Astrocyte (in vitro differentiated cells and primary cell): ENCODE results near the gene PLXNB1. TPM values are rescaled to one million over a fixed set of nuclear protein-coding genes. Genes with fewer than 3 reads are reported as not detected.

Source experiments
- DNase-seq: peaks from one replicate; pipeline ENCODE4 v3.0.0-alpha.2; 2010; ENCODE audit warnings: low read depth
- FAIRE-seq: peaks from 2 replicates; lab custom pipeline; 2011; peaks lifted over from hg19 to GRCh38; lab: Jason Lieb, UNC
- H2AFZ ChIP-seq: 2 replicates; pipeline ENCODE4 v1.6.0; 2012; ENCODE audit warnings: low read depth, low read length, inconsistent platforms
- H3K27ac ChIP-seq: 2 replicates; pipeline ENCODE4 v1.5.1; 2011; ENCODE audit warnings: low read depth, low read length, inconsistent platforms
- H3K27me3 ChIP-seq: 2 replicates; pipeline ENCODE4 v1.6.0; 2011; ENCODE audit warnings: low read length, inconsistent platforms; ENCODE audit not compliant: insufficient read depth
- H3K36me3 ChIP-seq: 2 replicates; pipeline ENCODE4 v1.5.1; 2011; ENCODE audit warnings: low read length, inconsistent platforms; ENCODE audit not compliant: insufficient read depth
- H3K4me1 ChIP-seq: 2 replicates; pipeline ENCODE4 v1.5.1; 2011; ENCODE audit warnings: low read length, inconsistent platforms; ENCODE audit not compliant: insufficient read depth
- H3K4me2 ChIP-seq: 2 replicates; pipeline ENCODE4 v1.6.0; 2012; ENCODE audit warnings: low read length, inconsistent platforms
- H3K4me3 ChIP-seq: 2 replicates; pipeline ENCODE4 v1.5.1; 2011; ENCODE audit warnings: low read depth, mild to moderate bottlenecking, low read length, inconsistent platforms; ENCODE audit not compliant: insufficient read depth
- H3K79me2 ChIP-seq: 2 replicates; pipeline ENCODE4 v1.6.0; 2012; ENCODE audit warnings: mild to moderate bottlenecking, low read length, inconsistent platforms; ENCODE audit not compliant: insufficient read depth
- H3K9ac ChIP-seq: 2 replicates; pipeline ENCODE4 v1.6.0; 2012; ENCODE audit warnings: mild to moderate bottlenecking, low read length, inconsistent platforms
- H3K9me3 ChIP-seq: 2 replicates; pipeline ENCODE4 v1.5.1; 2012; ENCODE audit warnings: low read depth, mild to moderate bottlenecking, low read length, inconsistent platforms; ENCODE audit not compliant: insufficient read depth
- H4K20me1 ChIP-seq: 2 replicates; pipeline ENCODE4 v1.6.0; 2012; ENCODE audit warnings: low read length, inconsistent platforms; ENCODE audit not compliant: insufficient read depth
- H3K27ac Mint-ChIP-seq: one replicate; pipeline ENCODE4 v1.8.0; 2021; ENCODE audit warnings: mild to moderate bottlenecking, mixed read lengths; ENCODE audit not compliant: unreplicated experiment
- H3K27me3 Mint-ChIP-seq: one replicate; pipeline ENCODE4 v1.8.0; 2021; ENCODE audit warnings: low read depth, mixed read lengths; ENCODE audit not compliant: unreplicated experiment
- H3K36me3 Mint-ChIP-seq: one replicate; pipeline ENCODE4 v1.8.0; 2021; ENCODE audit warnings: low read depth, mixed read lengths; ENCODE audit not compliant: unreplicated experiment
- H3K4me1 Mint-ChIP-seq: one replicate; pipeline ENCODE4 v1.8.0; 2021; ENCODE audit warnings: low read depth, mixed read lengths; ENCODE audit not compliant: unreplicated experiment
- H3K4me3 Mint-ChIP-seq: one replicate; pipeline ENCODE4 v1.8.0; 2021; ENCODE audit warnings: mild to moderate bottlenecking, moderate library complexity, mixed read lengths; ENCODE audit not compliant: unreplicated experiment
- H3K9me3 Mint-ChIP-seq: one replicate; pipeline ENCODE4 v1.8.0; 2021; ENCODE audit warnings: mild to moderate bottlenecking, mixed read lengths; ENCODE audit not compliant: unreplicated experiment
- CTCF ChIP-seq: IDR thresholded peaks from 2 replicates; pipeline ENCODE4 v1.5.1; 2011; ENCODE audit warnings: low read depth, mild to moderate bottlenecking, inconsistent platforms, low read length, moderate library complexity; ENCODE audit not compliant: insufficient read depth
- EZH2 ChIP-seq: IDR thresholded peaks from 2 replicates; pipeline ENCODE4 v1.6.1; 2012; ENCODE audit warnings: mild to moderate bottlenecking, low read length, inconsistent platforms; ENCODE audit not compliant: insufficient read depth
- total RNA-seq: library from RNA; stranded (reverse); gene quantifications from 2 replicates; pipeline ENCODE4 v1.2.1, GENCODE V29; 2021

PLXNB1 gene
- total RNA-seq, 1 donor from 2014 or later, result 59.2 TPM

DNA sequence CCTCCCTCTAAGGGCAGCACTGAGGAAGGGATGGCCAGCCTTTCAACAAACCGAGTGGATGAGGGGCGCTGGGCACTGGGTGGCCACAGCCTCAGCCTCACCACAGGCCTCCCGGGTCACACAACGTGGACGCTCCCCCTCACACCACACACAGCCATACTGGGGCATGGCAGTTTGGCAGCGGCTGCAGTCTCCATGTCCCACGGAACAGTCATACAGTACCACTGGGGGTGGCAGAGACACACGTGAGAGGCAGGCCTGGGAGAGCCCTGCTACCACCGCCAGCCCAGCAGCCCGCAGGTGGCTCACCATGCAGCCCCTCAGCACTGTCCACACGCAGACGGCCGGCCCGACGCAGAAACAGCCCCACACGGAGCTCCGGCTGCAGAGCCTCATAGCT is 11.7 kb downstream of the PLXNB1 start:
- Mint-ChIP-seq H3K27me3 (no peaks in the 10 kb centered on the region), H3K9me3 (no peaks in the 10 kb centered on the region), H3K4me3 (no peak overlapping the region), H3K27ac (no peak overlapping the region), H3K36me3 (peaks cover 21% of the 10 kb centered on the region), H3K4me1 (peaks cover 2% of the 10 kb centered on the region)
- Histone ChIP-seq H3K9me3 (no peaks in the 10 kb centered on the region), H3K9ac (no peak overlapping the region), H3K4me1 (no peaks in the 10 kb centered on the region), H4K20me1 (peaks cover 48% of the 10 kb centered on the region), H3K36me3 (no peaks in the 10 kb centered on the region), H3K79me2 (peaks cover 7% of the 10 kb centered on the region), H2AFZ (no peak overlapping the region), H3K27me3 (no peaks in the 10 kb centered on the region), H3K4me2 (no peak overlapping the region), H3K4me3 (no peak overlapping the region), H3K27ac (no peak overlapping the region)
- FAIRE-seq (no peak), DNase-seq (no peak)
- no peak for TF ChIP-seq EZH2
- no peak for TF ChIP-seq CTCF

DNA sequence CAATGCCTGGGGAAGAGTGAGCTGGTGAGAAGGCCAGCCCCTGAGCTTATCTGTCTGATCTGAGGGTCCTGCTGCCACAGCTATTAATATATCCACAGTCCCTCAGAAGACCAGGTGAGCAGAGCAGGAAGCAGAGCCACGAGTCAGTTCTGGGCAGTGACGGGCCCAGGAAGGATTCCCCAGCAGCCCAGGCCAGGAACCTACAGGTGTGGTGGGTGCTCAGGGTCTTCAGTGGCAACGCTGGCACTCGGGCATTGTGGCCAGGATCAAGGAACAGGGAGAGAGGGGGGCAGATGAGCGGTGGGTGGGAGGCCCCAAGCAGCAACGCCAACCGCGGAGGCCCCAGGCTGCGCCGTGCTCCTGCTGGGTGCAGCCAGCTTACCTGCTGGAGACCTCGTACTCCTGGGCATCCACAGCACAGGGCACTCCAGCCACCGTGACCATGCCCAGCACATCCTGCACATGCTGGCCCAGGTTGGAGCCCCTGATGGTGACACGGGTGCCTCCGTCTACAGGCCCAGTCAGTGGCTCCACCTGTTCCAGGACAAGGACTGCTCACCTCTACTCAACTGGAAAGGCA is 12.3 kb downstream of the PLXNB1 start:
- Histone ChIP-seq H3K36me3 (no peaks in the 10 kb centered on the region), H3K4me2 (no peak overlapping the region), H3K79me2 (peaks cover 7% of the 10 kb centered on the region), H3K9ac (no peak overlapping the region), H3K4me3 (no peak overlapping the region), H3K27ac (no peak overlapping the region), H3K4me1 (no peaks in the 10 kb centered on the region), H3K27me3 (no peaks in the 10 kb centered on the region), H3K9me3 (no peaks in the 10 kb centered on the region), H4K20me1 (peaks cover 47% of the 10 kb centered on the region), H2AFZ (no peak overlapping the region)
- Mint-ChIP-seq H3K4me1 (no peaks in the 10 kb centered on the region), H3K27me3 (no peaks in the 10 kb centered on the region), H3K27ac (no peak overlapping the region), H3K36me3 (peaks cover 17% of the 10 kb centered on the region), H3K9me3 (no peaks in the 10 kb centered on the region), H3K4me3 (no peak overlapping the region)
- DNase-seq (no peak), FAIRE-seq (no peak)
- no peak for TF ChIP-seq CTCF
- TF ChIP-seq EZH2, result no peak

GRCh38 chr3:48416546-48416945 is 13.3 kb downstream of the PLXNB1 start:
- no peaks in the 10 kb centered on the region for H3K27me3 Mint-ChIP-seq
- Histone ChIP-seq H3K36me3 (no peaks in the 10 kb centered on the region), H3K27me3 (no peaks in the 10 kb centered on the region), H3K9ac (no peak overlapping the region), H3K27ac (no peak overlapping the region), H4K20me1 (peaks cover 37% of the 10 kb centered on the region), H3K4me1 (no peaks in the 10 kb centered on the region), H3K4me3 (no peak overlapping the region), H3K9me3 (no peaks in the 10 kb centered on the region), H2AFZ (no peak overlapping the region), H3K79me2 (no peaks in the 10 kb centered on the region), H3K4me2 (no peak overlapping the region)
- no peaks in the 10 kb centered on the region for H3K4me1 Mint-ChIP-seq
- H3K27ac Mint-ChIP-seq, result no peak overlapping the region
- no peak for FAIRE-seq
- DNase-seq, result no peak
- peaks cover 19% of the 10 kb centered on the region for H3K36me3 Mint-ChIP-seq
- no peak for TF ChIP-seq EZH2
- TF ChIP-seq CTCF, result no peak
- H3K9me3 Mint-ChIP-seq, result no peaks in the 10 kb centered on the region
- no peak overlapping the region for H3K4me3 Mint-ChIP-seq
